Right atrium auricular region (tissue), 2 donors: ENCODE results near the gene CNTNAP2. TPM values are rescaled to one million over a fixed set of nuclear protein-coding genes. Genes with fewer than 3 reads are reported as not detected.

ENCODE experiments used
- DNase-seq: peaks from one replicate; pipeline ENCODE4 v3.0.0-alpha.2; 2019; ENCODE audit warnings: low spot score
- H3K27ac ChIP-seq, 2 donors: fragments of 200-600 bp; sonication (generic); 1 replicate in 1 of 2; 2 replicates in 1 of 2; pipeline ENCODE4 v1.5.1; 2016 to 2019
- H3K27me3 ChIP-seq, 2 donors: fragments of 200-600 bp; sonication (generic); one replicate each; pipeline versions ENCODE4 v1.5.1 to v1.6.0; 2017 to 2019
- H3K36me3 ChIP-seq: fragments of 200-600 bp; sonication (generic); one replicate; pipeline ENCODE4 v1.5.1; 2016
- H3K4me1 ChIP-seq, 2 donors: fragments of 200-600 bp; sonication (generic); one replicate each; pipeline versions ENCODE4 v1.5.1 to v1.6.0; 2017 to 2019
- H3K4me3 ChIP-seq, 2 donors: fragments of 200-600 bp; sonication (generic); 1 replicate in 1 of 2; 2 replicates in 1 of 2; pipeline ENCODE4 v1.5.1; 2017 to 2019; ENCODE audit warnings: mild to moderate bottlenecking in 1 of 2, moderate library complexity in 1 of 2
- H3K9me3 ChIP-seq, 2 donors: fragments of 200-600 bp; sonication (generic); one replicate each; pipeline ENCODE4 v1.5.1; 2019
- total RNA-seq, 2 donors: library from RNA; depleted of rRNA; stranded (reverse); fragments of >200 nt; gene quantifications; one replicate each; pipeline ENCODE4 v1.1.0, GENCODE V29; 2016
- TF ChIP-seq, protein P1 (sequence below), 2 donors: fragments of 200-600 bp; sonication (generic); IDR thresholded peaks; one replicate each; pipeline ENCODE4 v1.5.1; 2019; ENCODE audit warnings: antibody characterized with exemption in 2 of 2

The CNTNAP2 gene
- total RNA-seq, 2 donors from 2014 or later: 1.1 to 1.7 TPM

DNA sequence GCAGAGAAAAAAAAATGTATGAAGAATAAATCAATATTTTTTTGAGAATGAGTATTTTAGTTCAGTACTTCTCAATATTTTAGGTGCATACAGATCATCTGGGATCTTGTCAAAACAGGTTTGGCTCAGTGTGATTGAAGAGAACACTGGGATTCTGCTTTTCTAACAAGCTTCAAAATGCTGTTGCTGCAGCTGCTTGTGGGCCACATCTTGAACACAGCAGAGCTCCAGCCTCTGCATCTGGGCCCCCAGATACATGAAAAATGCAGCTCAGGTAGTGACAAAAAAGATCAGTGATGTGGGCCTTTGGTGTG lies 1296.9 kb downstream of the CNTNAP2 start:
- DNase-seq: no peak
- H3K27me3 ChIP-seq: no peaks in the 10 kb centered on the region
- TF ChIP-seq, protein P1, sequence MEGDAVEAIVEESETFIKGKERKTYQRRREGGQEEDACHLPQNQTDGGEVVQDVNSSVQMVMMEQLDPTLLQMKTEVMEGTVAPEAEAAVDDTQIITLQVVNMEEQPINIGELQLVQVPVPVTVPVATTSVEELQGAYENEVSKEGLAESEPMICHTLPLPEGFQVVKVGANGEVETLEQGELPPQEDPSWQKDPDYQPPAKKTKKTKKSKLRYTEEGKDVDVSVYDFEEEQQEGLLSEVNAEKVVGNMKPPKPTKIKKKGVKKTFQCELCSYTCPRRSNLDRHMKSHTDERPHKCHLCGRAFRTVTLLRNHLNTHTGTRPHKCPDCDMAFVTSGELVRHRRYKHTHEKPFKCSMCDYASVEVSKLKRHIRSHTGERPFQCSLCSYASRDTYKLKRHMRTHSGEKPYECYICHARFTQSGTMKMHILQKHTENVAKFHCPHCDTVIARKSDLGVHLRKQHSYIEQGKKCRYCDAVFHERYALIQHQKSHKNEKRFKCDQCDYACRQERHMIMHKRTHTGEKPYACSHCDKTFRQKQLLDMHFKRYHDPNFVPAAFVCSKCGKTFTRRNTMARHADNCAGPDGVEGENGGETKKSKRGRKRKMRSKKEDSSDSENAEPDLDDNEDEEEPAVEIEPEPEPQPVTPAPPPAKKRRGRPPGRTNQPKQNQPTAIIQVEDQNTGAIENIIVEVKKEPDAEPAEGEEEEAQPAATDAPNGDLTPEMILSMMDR (IDR thresholded peaks at IDR 0.05): no peak

DNA sequence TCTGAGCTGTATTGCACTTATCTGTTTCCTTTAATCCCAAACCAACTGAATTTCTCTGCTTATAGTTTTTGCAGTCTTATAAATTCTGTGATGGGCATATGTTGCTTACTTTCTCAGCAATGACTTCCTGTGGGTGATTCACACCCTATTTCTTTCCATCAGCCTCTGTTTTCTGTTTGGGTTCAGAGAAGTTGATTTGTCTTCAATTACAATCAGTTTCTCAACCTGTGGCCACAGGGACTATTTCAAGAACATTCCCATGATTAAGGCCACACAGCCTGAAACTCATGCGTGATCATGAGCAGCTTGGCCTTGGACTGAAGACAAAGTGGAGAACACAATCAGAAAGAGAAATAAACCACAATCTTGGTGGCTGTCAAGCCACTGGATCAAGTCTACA lies 1299.4 kb downstream of the CNTNAP2 start:
- TF ChIP-seq, protein P1 (IDR thresholded peaks at IDR 0.05): no peak
- H3K4me3 ChIP-seq: no peak overlapping the region

More for the DNA sequence above, 1296.9 kb downstream of the CNTNAP2 start:
- H3K27ac ChIP-seq: no peak overlapping the region
- H3K9me3 ChIP-seq: no peaks in the 10 kb centered on the region
- no peaks in the 10 kb centered on the region for H3K36me3 ChIP-seq
- H3K4me1 ChIP-seq: no peaks in the 10 kb centered on the region
- H3K4me3 ChIP-seq: no peak overlapping the region

DNA sequence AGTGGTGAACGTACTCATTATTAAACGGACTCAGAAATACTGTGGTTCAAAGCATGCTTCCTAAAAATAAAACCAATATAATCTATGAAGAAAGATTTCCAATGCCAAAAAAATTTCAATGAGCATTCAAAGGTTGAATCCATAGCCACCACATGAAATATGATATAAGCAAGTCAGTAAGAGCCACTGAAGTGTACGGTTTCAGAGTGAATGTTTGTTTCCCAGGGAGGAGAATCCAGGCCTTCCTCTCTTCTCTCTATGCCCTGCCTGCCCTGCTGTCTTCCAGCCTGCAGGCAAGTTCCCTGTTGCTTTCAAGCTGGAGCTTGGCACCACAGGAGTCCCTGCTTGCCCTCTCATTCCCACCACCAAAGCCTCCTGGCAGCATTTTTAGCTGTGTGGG lies 1302.4 kb downstream of the CNTNAP2 start:
- H3K27ac ChIP-seq: no peak overlapping the region
- H3K4me3 ChIP-seq: no peak overlapping the region
- TF ChIP-seq, protein P1 (IDR thresholded peaks at IDR 0.05): no peak
- DNase-seq: no peak
- H3K36me3 ChIP-seq: no peaks in the 10 kb centered on the region
- no peaks in the 10 kb centered on the region for H3K4me1 ChIP-seq
- no peaks in the 10 kb centered on the region for H3K9me3 ChIP-seq
- H3K27me3 ChIP-seq: no peaks in the 10 kb centered on the region

More for the DNA sequence above, 1299.4 kb downstream of the CNTNAP2 start:
- Histone ChIP-seq H3K27me3 (no peaks in the 10 kb centered on the region), H3K36me3 (no peaks in the 10 kb centered on the region), H3K9me3 (no peaks in the 10 kb centered on the region), H3K4me1 (no peaks in the 10 kb centered on the region), H3K27ac (no peak overlapping the region)
- no peak for DNase-seq

DNA sequence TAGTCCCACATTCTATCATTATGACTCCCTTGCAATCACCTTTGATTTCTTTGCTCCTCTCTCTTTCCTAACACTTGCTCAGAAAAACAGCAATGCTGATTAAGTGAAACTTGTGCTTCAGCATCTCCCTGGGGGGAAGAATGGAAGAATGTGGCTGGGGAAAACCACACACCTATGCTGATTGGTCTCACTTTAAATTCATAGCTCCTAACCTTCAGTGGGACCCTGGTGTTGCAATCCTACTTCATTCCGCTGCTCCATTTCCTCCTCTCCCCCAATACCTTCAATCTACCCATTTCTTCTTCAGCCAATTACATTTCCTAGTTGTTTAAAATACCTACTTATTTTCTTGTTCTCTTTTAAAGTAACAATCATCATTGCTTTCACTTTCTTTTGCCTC lies 1307.3 kb downstream of the CNTNAP2 start:
- no peaks in the 10 kb centered on the region for H3K4me1 ChIP-seq
- TF ChIP-seq, protein P1 (IDR thresholded peaks at IDR 0.05): no peak
- H3K27me3 ChIP-seq: no peaks in the 10 kb centered on the region
- H3K4me3 ChIP-seq: no peak overlapping the region
- peaks cover 0 to 6% of the 10 kb centered on the region in 2 donors for H3K9me3 ChIP-seq
- no peak overlapping the region for H3K27ac ChIP-seq
- DNase-seq: no peak
- H3K36me3 ChIP-seq: no peaks in the 10 kb centered on the region

DNA sequence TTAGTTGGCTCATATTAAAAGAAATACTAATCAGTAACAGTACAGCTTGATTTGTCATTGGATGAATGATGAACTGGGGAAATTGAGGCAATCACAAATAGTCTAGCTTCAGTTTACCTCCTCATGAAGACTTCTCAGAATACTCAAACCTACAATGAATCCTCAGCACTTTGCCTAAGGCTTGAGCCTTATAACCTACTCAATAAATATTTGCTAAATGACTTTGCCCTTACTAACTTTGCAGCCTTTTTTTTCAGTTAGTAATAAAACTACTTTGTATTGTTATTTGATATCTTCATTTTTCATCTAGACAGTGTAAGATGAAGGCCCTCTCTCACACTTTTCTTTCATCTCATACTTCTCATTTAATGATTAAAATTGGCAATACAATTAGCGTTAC lies 1311.5 kb downstream of the CNTNAP2 start:
- Histone ChIP-seq H3K4me1 (no peaks in the 10 kb centered on the region), H3K27ac (no peak overlapping the region), H3K36me3 (no peaks in the 10 kb centered on the region), H3K9me3 (peaks cover 0 to 6% of the 10 kb centered on the region in 2 donors), H3K27me3 (no peaks in the 10 kb centered on the region), H3K4me3 (no peak overlapping the region)
- no peak for DNase-seq
- TF ChIP-seq, protein P1 (IDR thresholded peaks at IDR 0.05): no peak

DNA sequence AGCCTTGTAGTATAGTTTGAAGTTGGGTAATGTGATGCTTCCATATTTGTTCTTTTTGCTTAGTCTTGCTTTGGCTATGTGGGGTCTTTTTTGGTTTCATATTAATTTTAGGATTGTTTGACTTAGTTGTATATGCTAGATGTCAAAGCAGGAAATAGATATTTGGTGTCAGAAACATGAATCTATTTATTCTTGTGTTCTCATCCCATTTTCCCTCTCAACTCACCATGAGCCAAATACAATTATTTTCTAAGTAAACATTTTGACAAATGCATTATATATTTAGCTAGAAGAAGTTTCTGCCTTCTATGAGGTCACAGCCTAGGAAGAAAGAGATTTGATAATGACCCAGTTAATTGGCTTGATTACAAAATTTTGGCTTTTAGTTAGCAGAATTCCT lies 1313.4 kb downstream of the CNTNAP2 start:
- no peaks in the 10 kb centered on the region for H3K27me3 ChIP-seq
- TF ChIP-seq, protein P1 (IDR thresholded peaks at IDR 0.05): no peak
- DNase-seq: no peak
- H3K4me1 ChIP-seq: no peaks in the 10 kb centered on the region
- peaks cover 0 to 6% of the 10 kb centered on the region in 2 donors for H3K9me3 ChIP-seq
- no peak overlapping the region for H3K4me3 ChIP-seq
- H3K36me3 ChIP-seq: no peaks in the 10 kb centered on the region
- no peak overlapping the region for H3K27ac ChIP-seq
